MM.1S (cell line): Measurements from ENCODE around the gene WDR91.

Source experiments
- DNase-seq: peaks from one replicate; pipeline ENCODE4 v3.0.0-alpha.2; 2015
- H2AFZ ChIP-seq: fragments of 300-600 bp; sonication (generic); 2 replicates; pipeline ENCODE4 v1.6.0; 2016; ENCODE audit warnings: antibody characterized with exemption, low read length
- H3F3A ChIP-seq: fragments of 300-600 bp; sonication (generic); 2 replicates; pipeline ENCODE4 v1.6.1; 2016; ENCODE audit warnings: mild to moderate bottlenecking, antibody characterized with exemption, low read length, moderate library complexity, mixed read lengths; ENCODE audit not compliant: insufficient read depth
- H3K27ac ChIP-seq: fragments of 300-600 bp; sonication (generic); 2 replicates; pipeline ENCODE4 v1.5.1; 2016; ENCODE audit warnings: mild to moderate bottlenecking, low read length
- H3K27me3 ChIP-seq: fragments of 300-600 bp; sonication (generic); replicated peaks from 2 replicates; pipeline ENCODE4 v1.6.0; 2016; ENCODE audit warnings: low read length; ENCODE audit not compliant: insufficient read depth
- H3K36me3 ChIP-seq: fragments of 300-600 bp; sonication (generic); replicated peaks from 2 replicates; pipeline ENCODE4 v1.6.1; 2016; ENCODE audit warnings: mild to moderate bottlenecking, low read length, mixed read lengths; ENCODE audit not compliant: insufficient read depth
- H3K4me1 ChIP-seq: fragments of 300-600 bp; sonication (generic); 2 replicates; pipeline ENCODE4 v1.6.1; 2016; ENCODE audit warnings: low read length, mixed read lengths
- H3K4me2 ChIP-seq: fragments of 300-600 bp; sonication (generic); 2 replicates; pipeline ENCODE4 v1.6.0; 2016; ENCODE audit warnings: low read depth, low read length
- H3K4me3 ChIP-seq: fragments of 300-600 bp; sonication (generic); 2 replicates; pipeline ENCODE4 v1.5.1; 2016; ENCODE audit warnings: low read length, mixed read lengths
- H3K79me2 ChIP-seq: fragments of 300-600 bp; sonication (generic); 2 replicates; pipeline ENCODE4 v1.6.1; 2016; ENCODE audit warnings: mixed run types, low read length, mixed read lengths
- H3K9ac ChIP-seq: fragments of 300-600 bp; sonication (generic); 2 replicates; pipeline ENCODE4 v1.6.1; 2016; ENCODE audit warnings: low read length, mixed read lengths
- H3K9me2 ChIP-seq: fragments of 300-600 bp; sonication (generic); replicated peaks from 2 replicates; pipeline ENCODE4 v1.6.1; 2016; ENCODE audit warnings: mild to moderate bottlenecking, low read length, mixed read lengths; ENCODE audit not compliant: insufficient read depth
- H3K9me3 ChIP-seq: fragments of 300-600 bp; sonication (generic); replicated peaks from 2 replicates; pipeline ENCODE4 v1.6.1; 2016; ENCODE audit warnings: mild to moderate bottlenecking, low read length, mixed read lengths; ENCODE audit not compliant: insufficient read depth
- H4K20me1 ChIP-seq: fragments of 300-600 bp; sonication (generic); 2 replicates; pipeline ENCODE4 v1.6.1; 2016; ENCODE audit warnings: mild to moderate bottlenecking, low read length, moderate library complexity, mixed read lengths; ENCODE audit not compliant: insufficient read depth
- CTCF ChIP-seq: fragments of 300-600 bp; sonication (generic); IDR thresholded peaks from 2 replicates; pipeline ENCODE4 v1.5.1; 2016; ENCODE audit warnings: antibody characterized with exemption, low read length, mixed read lengths
- EZH2 ChIP-seq: fragments of 300-600 bp; sonication (generic); optimal IDR thresholded peaks from 2 replicates; pipeline ENCODE3; 2017; ENCODE audit warnings: low read depth, mild to moderate bottlenecking, antibody characterized with exemption, low read length, mixed read lengths
- EZH2phosphoT487 ChIP-seq: fragments of 300-600 bp; sonication (generic); IDR thresholded peaks from 2 replicates; pipeline ENCODE4 v1.6.1; 2018; ENCODE audit warnings: antibody characterized with exemption, low read length

WDR91 gene

GRCh38 chr7:135240441-135240840, 29.1 kb upstream of the WDR91 start:
- H3K9me3 ChIP-seq, result no peaks in the 10 kb centered on the region
- H3F3A ChIP-seq, result peaks cover 11% of the 10 kb centered on the region
- no peaks in the 10 kb centered on the region for H3K36me3 ChIP-seq
- H4K20me1 ChIP-seq, result no peaks in the 10 kb centered on the region
- no peak overlapping the region for H3K9ac ChIP-seq
- H3K27ac ChIP-seq, result peak overlapping the region; percentile 46; the same call in 1 of the 2 replicates
- no peak overlapping the region for H3K4me3 ChIP-seq
- H3K79me2 ChIP-seq, result no peaks in the 10 kb centered on the region
- no peak overlapping the region for H2AFZ ChIP-seq
- no peaks in the 10 kb centered on the region for H3K9me2 ChIP-seq
- no peaks in the 10 kb centered on the region for H3K27me3 ChIP-seq
- peaks cover 17% of the 10 kb centered on the region for H3K4me1 ChIP-seq
- no peak for DNase-seq
- no peak for TF ChIP-seq EZH2
- no peak for TF ChIP-seq CTCF
- TF ChIP-seq EZH2phosphoT487, result no peak
- peak overlapping the region; percentile 42; the same call in 1 of the 2 replicates for H3K4me2 ChIP-seq

- H3K9ac ChIP-seq, result no peak overlapping the region
- no peaks in the 10 kb centered on the region for H3K79me2 ChIP-seq
- no peak overlapping the region for H2AFZ ChIP-seq
- no peaks in the 10 kb centered on the region for H3K27me3 ChIP-seq
- H3K9me2 ChIP-seq, result no peaks in the 10 kb centered on the region
- no peaks in the 10 kb centered on the region for H3K9me3 ChIP-seq
- peak overlapping the region; percentile 42; the same call in 1 of the 2 replicates for H3K4me2 ChIP-seq
- peak overlapping the region; percentile 46; the same call in 1 of the 2 replicates for H3K27ac ChIP-seq
- DNase-seq, result no peak
- no peaks in the 10 kb centered on the region for H3K36me3 ChIP-seq
- no peak for TF ChIP-seq CTCF
- TF ChIP-seq EZH2phosphoT487, result no peak
- no peak for TF ChIP-seq EZH2
- peaks cover 11% of the 10 kb centered on the region for H3F3A ChIP-seq
- no peaks in the 10 kb centered on the region for H4K20me1 ChIP-seq
- H3K4me3 ChIP-seq, result no peak overlapping the region
- H3K4me1 ChIP-seq, result peaks cover 17% of the 10 kb centered on the region
Observed at GRCh38 chr7:135239263-135239662, 27.9 kb upstream of the WDR91 start.

GRCh38 chr7:135238112-135238744, 26.9 kb upstream of the WDR91 start:
- no peak overlapping the region for H2AFZ ChIP-seq
- H3K9me3 ChIP-seq, result no peaks in the 10 kb centered on the region
- no peak for DNase-seq
- H3K79me2 ChIP-seq, result no peaks in the 10 kb centered on the region
- H4K20me1 ChIP-seq, result no peaks in the 10 kb centered on the region
- H3K4me2 ChIP-seq, result no peak overlapping the region
- peaks cover 11% of the 10 kb centered on the region for H3F3A ChIP-seq
- H3K4me1 ChIP-seq, result peaks cover 17% of the 10 kb centered on the region
- H3K36me3 ChIP-seq, result no peaks in the 10 kb centered on the region
- no peak overlapping the region for H3K9ac ChIP-seq
- H3K4me3 ChIP-seq, result no peak overlapping the region
- H3K9me2 ChIP-seq, result no peaks in the 10 kb centered on the region
- no peaks in the 10 kb centered on the region for H3K27me3 ChIP-seq
- H3K27ac ChIP-seq, result no peak overlapping the region
- TF ChIP-seq EZH2phosphoT487 (no peak), CTCF (peak; percentile 54)
